HG03060 (cell line): ENCODE measurements around the gene MAD2L2.
"Not testable (repeated sequence)": the region's sequence is repeated elsewhere in the genome, so short reads cannot be mapped to it uniquely, and the experiment has no call there.

Experiments used
- ATAC-seq: cut with Tn5 transposase; IDR thresholded peaks from one replicate; pipeline ENCODE4 v1.9.1; 2021; ENCODE audit warnings: low read depth, moderate number of reproducible peaks; ENCODE audit not compliant: unreplicated experiment

Gene MAD2L2

GRCh38 chr1:11654137-11654938 is 26.6 kb downstream of the MAD2L2 start, which contains the start of the genes FBXO2 and FBXO44:
TSS of gene FBXO2 (minus strand) at chr1:11654429. CDS start at chr1:11654340, 89 bp downstream.
TSS of gene FBXO44 (plus strand) at chr1:11654877. CDS start at chr1:11655836, 959 bp downstream.
- no peak for ATAC-seq

- ATAC-seq = no peak
Measured at GRCh38 chr1:11653861-11654136, 27.1 kb downstream of the MAD2L2 start.

- no peak for ATAC-seq
Measured at GRCh38 chr1:11653101-11653860, 27.7 kb downstream of the MAD2L2 start.

- no peak for ATAC-seq
Measured at GRCh38 chr1:11652203-11652780, 28.7 kb downstream of the MAD2L2 start.

- no peak for ATAC-seq
Measured at GRCh38 chr1:11651017-11651416, 29.9 kb downstream of the MAD2L2 start.

- no peak for ATAC-seq
Measured at GRCh38 chr1:11650331-11650991, 30.5 kb downstream of the MAD2L2 start.

- no peak for ATAC-seq
Measured at GRCh38 chr1:11649624-11650330, 31.2 kb downstream of the MAD2L2 start.

- no peak for ATAC-seq
Measured at GRCh38 chr1:11649237-11649623, 31.7 kb downstream of the MAD2L2 start.

GRCh38 chr1:11648732-11649158 is 32.2 kb downstream of the MAD2L2 start:
- no peak for ATAC-seq

- no peak for ATAC-seq
Measured at GRCh38 chr1:11648039-11648438, 32.9 kb downstream of the MAD2L2 start.

GRCh38 chr1:11647333-11647732 is 33.6 kb downstream of the MAD2L2 start:
- ATAC-seq = no peak

- no peak for ATAC-seq
Measured at GRCh38 chr1:11646317-11646716, 34.6 kb downstream of the MAD2L2 start.

- ATAC-seq = no peak
Measured at GRCh38 chr1:11645670-11646265, 35.2 kb downstream of the MAD2L2 start.

- ATAC-seq = no peak
Measured at GRCh38 chr1:11645270-11645669, 35.7 kb downstream of the MAD2L2 start.

- no peak for ATAC-seq
Measured at GRCh38 chr1:11643782-11644181, 37.2 kb downstream of the MAD2L2 start.

- not testable (repeated sequence) for ATAC-seq
Measured at GRCh38 chr1:11642418-11643017, 38.4 kb downstream of the MAD2L2 start.

GRCh38 chr1:11641776-11642305 is 39.1 kb downstream of the MAD2L2 start:
- no peak for ATAC-seq

- ATAC-seq = no peak
Measured at GRCh38 chr1:11640944-11641343, 40.0 kb downstream of the MAD2L2 start.

GRCh38 chr1:11640101-11640500 is 40.8 kb downstream of the MAD2L2 start:
- no peak for ATAC-seq
